Suppressor macrophage (primary cell): ENCODE measurements around the gene FANCC.

Experiments used
- DNase-seq, 4 experiments: peaks; one replicate each; pipeline ENCODE4 v3.0.0-alpha.2; 2020 to 2022
- total RNA-seq, 17 experiments: gene quantifications; one replicate each; lab custom pipeline; 2026; ENCODE audit warnings: mixed read lengths in 6 of 17, inconsistent platforms in 3 of 17; lab: John Stamatoyannopoulos, UW

The FANCC gene
- total RNA-seq = 3.9 to 20.8 (median 8.2) reads per million in 17 experiments

- DNase-seq = peak; percentile 93 to 98 (median 96)
Measured at GRCh38 chr9:95317119-95317892, at the start of gene FANCC. FANCC (minus strand) TSS chr9:95317709; CDS start chr9:95249291, 68,418 bp downstream.

- DNase-seq = no peak
Measured at GRCh38 chr9:95366731-95367325, 49.3 kb upstream of the FANCC start.

- no peak for DNase-seq
Measured at GRCh38 chr9:95365766-95366165, 48.3 kb upstream of the FANCC start.

GRCh38 chr9:95363051-95363841 is 45.7 kb upstream of the FANCC start:
- no peak for DNase-seq

GRCh38 chr9:95360866-95361265 is 43.4 kb upstream of the FANCC start:
- no peak for DNase-seq

- no peak for DNase-seq
Measured at GRCh38 chr9:95357316-95357715, 39.8 kb upstream of the FANCC start.

- no peak for DNase-seq
Measured at GRCh38 chr9:95355500-95355899, 38.0 kb upstream of the FANCC start.

- DNase-seq = no peak
Measured at GRCh38 chr9:95351051-95351450, 33.5 kb upstream of the FANCC start.

- DNase-seq = no peak
Measured at GRCh38 chr9:95350266-95350665, 32.8 kb upstream of the FANCC start.

- no peak for DNase-seq
Measured at GRCh38 chr9:95349091-95350038, 31.9 kb upstream of the FANCC start.

GRCh38 chr9:95346021-95346420 is 28.5 kb upstream of the FANCC start:
- DNase-seq = no peak

GRCh38 chr9:95344735-95345325 is 27.3 kb upstream of the FANCC start:
- peak in 3 of 4 experiments; percentile 9 to 24 (median 11) for DNase-seq

GRCh38 chr9:95343725-95344287 is 26.3 kb upstream of the FANCC start:
- no peak for DNase-seq

- DNase-seq = no peak
Measured at GRCh38 chr9:95342571-95342970, 25.1 kb upstream of the FANCC start.

- DNase-seq = no peak
Measured at GRCh38 chr9:95341293-95341962, 23.9 kb upstream of the FANCC start.

- DNase-seq = no peak
Measured at GRCh38 chr9:95338243-95338642, 20.7 kb upstream of the FANCC start.

GRCh38 chr9:95336281-95336680 is 18.8 kb upstream of the FANCC start:
- DNase-seq = peak in 3 of 4 experiments; percentile 11 to 32 (median 22)

GRCh38 chr9:95333426-95333825 is 15.9 kb upstream of the FANCC start:
- no peak for DNase-seq

- no peak for DNase-seq
Measured at GRCh38 chr9:95332860-95333259, 15.4 kb upstream of the FANCC start.

- DNase-seq = no peak
Measured at GRCh38 chr9:95330720-95331404, 13.4 kb upstream of the FANCC start.
